HEK293 (cell line): ENCODE data around the gene HOXD9.
A peak's percentile ranks its signal among the peaks of the same experiment; 100 is the strongest.

Experiments
- KLF1 ChIP-seq: fragments of 450-650 bp; formaldehyde crosslinking; IDR thresholded peaks from 2 replicates; pipeline ENCODE4 v1.5.1; 2016; ENCODE audit warnings: missing biosample characterization, missing genetic modification characterization
- KLF17 ChIP-seq: fragments of 450-650 bp; formaldehyde crosslinking; IDR thresholded peaks from 2 replicates; pipeline ENCODE4 v1.5.1; 2016; ENCODE audit warnings: missing biosample characterization, missing genetic modification characterization
- KLF9 ChIP-seq: fragments of 450-650 bp; formaldehyde crosslinking; IDR thresholded peaks from 2 replicates; pipeline ENCODE4 v1.5.1; 2016; ENCODE audit warnings: missing biosample characterization, missing genetic modification characterization, low read depth
- MYNN ChIP-seq: fragments of 450-650 bp; formaldehyde crosslinking; IDR thresholded peaks from 2 replicates; pipeline ENCODE4 v1.5.1; 2016; ENCODE audit warnings: missing biosample characterization, missing genetic modification characterization, borderline replicate concordance
- REST ChIP-seq: fragments of 450-650 bp; formaldehyde crosslinking; IDR thresholded peaks from 2 replicates; pipeline ENCODE4 v1.5.1; 2016; ENCODE audit warnings: missing biosample characterization, missing genetic modification characterization
- SP2 ChIP-seq: fragments of 450-650 bp; formaldehyde crosslinking; IDR thresholded peaks from 2 replicates; pipeline ENCODE4 v1.5.1; 2016; ENCODE audit warnings: missing biosample characterization, missing genetic modification characterization
- ZBTB1 ChIP-seq: fragments of 450-650 bp; formaldehyde crosslinking; IDR thresholded peaks from 2 replicates; pipeline ENCODE4 v1.5.1; 2016; ENCODE audit warnings: missing biosample characterization, missing genetic modification characterization
- ZBTB44 ChIP-seq: fragments of 450-650 bp; IDR thresholded peaks from 2 replicates; pipeline ENCODE4 v1.5.1; 2018; ENCODE audit warnings: missing biosample characterization, mild to moderate bottlenecking, missing genetic modification characterization
- ZBTB48 ChIP-seq: fragments of 450-650 bp; formaldehyde crosslinking; IDR thresholded peaks from 2 replicates; pipeline ENCODE4 v1.5.1; 2016; ENCODE audit warnings: missing biosample characterization, missing genetic modification characterization
- ZFP37 ChIP-seq: fragments of 450-650 bp; formaldehyde crosslinking; IDR thresholded peaks from 2 replicates; pipeline ENCODE4 v1.5.1; 2016; ENCODE audit warnings: missing biosample characterization, missing genetic modification characterization
- ZNF221 ChIP-seq: fragments of 450-650 bp; formaldehyde crosslinking; IDR thresholded peaks from 2 replicates; pipeline ENCODE4 v1.5.1; 2017; ENCODE audit warnings: missing biosample characterization, missing genetic modification characterization, borderline replicate concordance
- ZNF280C ChIP-seq: fragments of 450-650 bp; formaldehyde crosslinking; IDR thresholded peaks from 2 replicates; pipeline ENCODE4 v1.5.1; 2016; ENCODE audit warnings: missing biosample characterization, missing genetic modification characterization
- ZNF366 ChIP-seq: fragments of 450-650 bp; formaldehyde crosslinking; conservative IDR thresholded peaks from 2 replicates; pipeline ENCODE4 v1.5.1; 2016; ENCODE audit warnings: missing biosample characterization, missing genetic modification characterization
- ZNF521 ChIP-seq: fragments of 450-650 bp; formaldehyde crosslinking; IDR thresholded peaks from 2 replicates; pipeline ENCODE4 v1.5.1; 2017; ENCODE audit warnings: missing biosample characterization, mild to moderate bottlenecking, missing genetic modification characterization
- ZNF623 ChIP-seq: fragments of 450-650 bp; formaldehyde crosslinking; IDR thresholded peaks from 2 replicates; pipeline ENCODE4 v1.5.1; 2016; ENCODE audit warnings: missing biosample characterization, missing genetic modification characterization
- ZNF629 ChIP-seq: fragments of 450-650 bp; formaldehyde crosslinking; IDR thresholded peaks from 2 replicates; pipeline ENCODE4 v1.5.1; 2017; ENCODE audit warnings: missing biosample characterization, missing genetic modification characterization
- ZNF658 ChIP-seq: fragments of 450-650 bp; formaldehyde crosslinking; IDR thresholded peaks from 2 replicates; pipeline ENCODE4; 2016; ENCODE audit warnings: missing biosample characterization, missing genetic modification characterization
- ZNF704 ChIP-seq: fragments of 450-650 bp; formaldehyde crosslinking; IDR thresholded peaks from 2 replicates; pipeline ENCODE4 v1.5.1; 2016; ENCODE audit warnings: missing biosample characterization, missing genetic modification characterization
- ZNF768 ChIP-seq: fragments of 450-650 bp; formaldehyde crosslinking; IDR thresholded peaks from 2 replicates; pipeline ENCODE4 v1.5.1; 2018; ENCODE audit warnings: missing biosample characterization, mild to moderate bottlenecking, missing genetic modification characterization
- ZSCAN16 ChIP-seq: fragments of 450-650 bp; formaldehyde crosslinking; IDR thresholded peaks from 2 replicates; pipeline ENCODE4 v1.5.1; 2016; ENCODE audit warnings: missing biosample characterization, missing genetic modification characterization
- ZSCAN5A ChIP-seq: fragments of 450-650 bp; formaldehyde crosslinking; IDR thresholded peaks from 2 replicates; pipeline ENCODE4 v1.5.1; 2016; ENCODE audit warnings: missing biosample characterization, missing genetic modification characterization
- TF ChIP-seq, protein P1 (sequence below): fragments of 450-650 bp; formaldehyde crosslinking; IDR thresholded peaks from 2 replicates; pipeline ENCODE4 v1.5.1; 2017; ENCODE audit warnings: missing biosample characterization, missing genetic modification characterization
- TF ChIP-seq, protein P2 (sequence below): fragments of 450-650 bp; formaldehyde crosslinking; conservative IDR thresholded peaks from 2 replicates; pipeline ENCODE4 v1.5.1; 2016; ENCODE audit warnings: low read depth, missing biosample characterization, missing genetic modification characterization

The HOXD9 gene

DNA sequence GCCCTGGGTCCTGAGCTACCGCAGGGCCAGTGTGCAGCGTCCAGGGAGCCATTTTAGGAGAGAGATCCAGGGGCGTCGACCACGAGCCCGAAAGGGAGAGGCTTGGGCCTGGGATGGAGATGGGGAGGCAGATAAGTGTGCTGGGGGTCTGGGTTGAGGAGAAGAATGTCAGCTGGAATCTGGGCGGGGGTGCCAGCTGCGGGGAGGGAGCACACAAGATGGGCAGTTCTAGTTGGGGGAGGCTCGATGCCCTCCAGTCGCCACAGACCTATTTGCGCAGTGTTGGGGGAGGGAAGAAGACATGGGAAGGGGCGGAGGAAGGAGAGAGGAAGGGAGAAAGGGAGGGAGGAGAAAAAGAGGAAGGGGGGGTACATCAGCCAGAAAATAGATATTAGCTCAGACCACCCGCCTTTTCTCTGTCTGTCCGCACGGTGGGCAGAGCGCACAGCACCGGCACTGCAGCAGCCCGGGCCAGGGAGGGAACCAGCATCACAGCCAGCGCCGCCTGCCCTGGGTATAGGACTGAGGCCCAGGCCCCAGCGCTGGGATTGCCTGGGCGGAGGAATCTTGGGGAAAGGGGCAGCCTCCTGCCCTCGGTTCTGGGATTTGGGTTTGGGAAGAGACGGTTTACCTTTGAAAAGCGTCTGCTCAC lies 17.3 kb upstream of the HOXD9 start (continued):
- TF ChIP-seq ZNF658 (tag by site-specific recombination) (no peak), ZNF629 (no peak), ZFP37 (tag by site-specific recombination) (no peak), ZBTB1 (tag by site-specific recombination) (no peak), ZNF366 (tag by site-specific recombination) (peak; percentile 87), KLF17 (tag by site-specific recombination) (peak; percentile 68; the same call in 1 of the 2 replicates), ZNF768 (no peak), ZSCAN16 (tag by site-specific recombination) (no peak; the same call in 1 of the 2 replicates), SP2 (tag by site-specific recombination) (peak; percentile 88), ZBTB44 (no peak), REST (tag by site-specific recombination) (no peak), ZBTB48 (tag by site-specific recombination) (peak; percentile 10; the same call in 1 of the 2 replicates), ZSCAN5A (no peak), ZNF704 (tag by site-specific recombination) (no peak), MYNN (tag by site-specific recombination) (no peak), ZNF623 (no peak), ZNF280C (tag by site-specific recombination) (no peak), KLF9 (peak; percentile 56; the same call in 1 of the 2 replicates), ZNF521 (tag by site-specific recombination) (no peak), KLF1 (tag by site-specific recombination) (peak; percentile 67), ZNF221 (tag by site-specific recombination) (no peak; the same call in 1 of the 2 replicates)
- TF ChIP-seq, protein P1, sequence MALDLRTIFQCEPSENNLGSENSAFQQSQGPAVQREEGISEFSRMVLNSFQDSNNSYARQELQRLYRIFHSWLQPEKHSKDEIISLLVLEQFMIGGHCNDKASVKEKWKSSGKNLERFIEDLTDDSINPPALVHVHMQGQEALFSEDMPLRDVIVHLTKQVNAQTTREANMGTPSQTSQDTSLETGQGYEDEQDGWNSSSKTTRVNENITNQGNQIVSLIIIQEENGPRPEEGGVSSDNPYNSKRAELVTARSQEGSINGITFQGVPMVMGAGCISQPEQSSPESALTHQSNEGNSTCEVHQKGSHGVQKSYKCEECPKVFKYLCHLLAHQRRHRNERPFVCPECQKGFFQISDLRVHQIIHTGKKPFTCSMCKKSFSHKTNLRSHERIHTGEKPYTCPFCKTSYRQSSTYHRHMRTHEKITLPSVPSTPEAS (tag by site-specific recombination) = no peak; the same call in 1 of the 2 replicates
- TF ChIP-seq, protein P2, sequence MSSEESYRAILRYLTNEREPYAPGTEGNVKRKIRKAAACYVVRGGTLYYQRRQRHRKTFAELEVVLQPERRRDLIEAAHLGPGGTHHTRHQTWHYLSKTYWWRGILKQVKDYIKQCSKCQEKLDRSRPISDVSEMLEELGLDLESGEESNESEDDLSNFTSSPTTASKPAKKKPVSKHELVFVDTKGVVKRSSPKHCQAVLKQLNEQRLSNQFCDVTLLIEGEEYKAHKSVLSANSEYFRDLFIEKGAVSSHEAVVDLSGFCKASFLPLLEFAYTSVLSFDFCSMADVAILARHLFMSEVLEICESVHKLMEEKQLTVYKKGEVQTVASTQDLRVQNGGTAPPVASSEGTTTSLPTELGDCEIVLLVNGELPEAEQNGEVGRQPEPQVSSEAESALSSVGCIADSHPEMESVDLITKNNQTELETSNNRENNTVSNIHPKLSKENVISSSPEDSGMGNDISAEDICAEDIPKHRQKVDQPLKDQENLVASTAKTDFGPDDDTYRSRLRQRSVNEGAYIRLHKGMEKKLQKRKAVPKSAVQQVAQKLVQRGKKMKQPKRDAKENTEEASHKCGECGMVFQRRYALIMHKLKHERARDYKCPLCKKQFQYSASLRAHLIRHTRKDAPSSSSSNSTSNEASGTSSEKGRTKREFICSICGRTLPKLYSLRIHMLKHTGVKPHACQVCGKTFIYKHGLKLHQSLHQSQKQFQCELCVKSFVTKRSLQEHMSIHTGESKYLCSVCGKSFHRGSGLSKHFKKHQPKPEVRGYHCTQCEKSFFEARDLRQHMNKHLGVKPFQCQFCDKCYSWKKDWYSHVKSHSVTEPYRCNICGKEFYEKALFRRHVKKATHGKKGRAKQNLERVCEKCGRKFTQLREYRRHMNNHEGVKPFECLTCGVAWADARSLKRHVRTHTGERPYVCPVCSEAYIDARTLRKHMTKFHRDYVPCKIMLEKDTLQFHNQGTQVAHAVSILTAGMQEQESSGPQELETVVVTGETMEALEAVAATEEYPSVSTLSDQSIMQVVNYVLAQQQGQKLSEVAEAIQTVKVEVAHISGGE (tag by site-specific recombination) = no peak
